ENCODE data around the gene KHDRBS2. TPM values are rescaled to one million over a fixed set of nuclear protein-coding genes. Genes with fewer than 3 reads are reported as not detected.

KHDRBS2 gene
- total RNA-seq, 1 experiment from 2014 or later, result 2.7 TPM

GRCh38 chr6:61894536-61894935 lies 391.5 kb downstream of the KHDRBS2 start:
- Histone ChIP-seq H2AK5ac (ENCODE audit: insufficient read length, low read length) (no peak overlapping the region), H2BK120ac (ENCODE audit: low read depth, low read length, poor library complexity, severe bottlenecking) (no peak overlapping the region), H2BK20ac (ENCODE audit: low read depth, low read length, poor library complexity, severe bottlenecking) (no peak overlapping the region), H3K56ac (ENCODE audit: insufficient read length, low read depth, low read length) (no peak overlapping the region), H2BK12ac (ENCODE audit: insufficient read length, low read depth, low read length) (no peak overlapping the region), H2BK15ac (ENCODE audit: low read depth, low read length) (no peak overlapping the region), H3K27me3 (ENCODE audit: insufficient read depth, low read length) (no peaks in the 10 kb centered on the region), H3K23ac (ENCODE audit: insufficient read length, low read depth, low read length) (no peak overlapping the region), H4K20me1 (ENCODE audit: control insufficient read depth, insufficient read depth, insufficient read length) (no peaks in the 10 kb centered on the region), H3K4me1 (ENCODE audit: insufficient read depth, low read length) (no peaks in the 10 kb centered on the region), H2BK5ac (ENCODE audit: insufficient read length, low read length) (no peak overlapping the region), H3K23me2 (ENCODE audit: insufficient read length, low read depth, low read length, poor library complexity, severe bottlenecking) (no peaks in the 10 kb centered on the region), H3K27ac (ENCODE audit: insufficient read length, low read depth, low read length) (no peak overlapping the region), H3T11ph (ENCODE audit: low read length) (no peak overlapping the region), H3K79me1 (ENCODE audit: insufficient read depth, low read depth, low read length, poor library complexity, severe bottlenecking) (no peaks in the 10 kb centered on the region), H2AFZ (ENCODE audit: low read length) (no peak overlapping the region), H3K9ac (ENCODE audit: extremely low read depth, insufficient read length, low read length) (no peak overlapping the region), H3K4ac (ENCODE audit: low read depth, low read length) (no peak overlapping the region), H4K8ac (replicated peaks; ENCODE audit: insufficient read length, low read depth, low read length) (no peak overlapping the region), H4K91ac (ENCODE audit: insufficient read length, low read depth, low read length) (no peak overlapping the region), H4K5ac (ENCODE audit: insufficient read length, low read depth, low read length) (no peak overlapping the region), H3K18ac (ENCODE audit: insufficient read length, low read depth, low read length) (no peak overlapping the region), H3K9me3 (ENCODE audit: control insufficient read depth, low read depth, low read length) (no peaks in the 10 kb centered on the region), H3K14ac (ENCODE audit: insufficient read depth, low read length) (no peak overlapping the region; the same call in 1 of the 2 replicates), H3K4me2 (ENCODE audit: insufficient read depth, insufficient read length, low read length) (no peak overlapping the region), H3K79me2 (ENCODE audit: insufficient read depth, low read length) (no peaks in the 10 kb centered on the region)
- Mint-ChIP-seq H3K4me1 (no peaks in the 10 kb centered on the region), H3K4me3 (no peak overlapping the region), H3K36me3 (ENCODE audit: insufficient read depth in 1 of 3, low read depth in 3 of 3) (peaks cover 0 to 2% (median 0%) of the 10 kb centered on the region in 3 experiments; a peak in 4 of 7 replicates), H3K9me3 (no peaks in the 10 kb centered on the region; a peak in 1 of 5 replicates), H3K27ac (no peak overlapping the region), H3K27me3 (ENCODE audit: low read depth) (no peaks in the 10 kb centered on the region)
- no peak for DNase-seq
- no peak for TF ChIP-seq CTCF (conservative IDR thresholded peaks at IDR 0.05)
- no CpG with 5 or more reads among the region's 9 CpGs for WGBS (ENCODE audit: extremely low coverage, insufficient read length, low lambda C conversion rate)

Measured in H9 (cell line).